ENCODE measurements around the gene SCFD2.
"Not testable (repeated sequence)": the region's sequence is repeated elsewhere in the genome, so short reads cannot be mapped to it uniquely, and the experiment has no call there.

Gene SCFD2

DNA sequence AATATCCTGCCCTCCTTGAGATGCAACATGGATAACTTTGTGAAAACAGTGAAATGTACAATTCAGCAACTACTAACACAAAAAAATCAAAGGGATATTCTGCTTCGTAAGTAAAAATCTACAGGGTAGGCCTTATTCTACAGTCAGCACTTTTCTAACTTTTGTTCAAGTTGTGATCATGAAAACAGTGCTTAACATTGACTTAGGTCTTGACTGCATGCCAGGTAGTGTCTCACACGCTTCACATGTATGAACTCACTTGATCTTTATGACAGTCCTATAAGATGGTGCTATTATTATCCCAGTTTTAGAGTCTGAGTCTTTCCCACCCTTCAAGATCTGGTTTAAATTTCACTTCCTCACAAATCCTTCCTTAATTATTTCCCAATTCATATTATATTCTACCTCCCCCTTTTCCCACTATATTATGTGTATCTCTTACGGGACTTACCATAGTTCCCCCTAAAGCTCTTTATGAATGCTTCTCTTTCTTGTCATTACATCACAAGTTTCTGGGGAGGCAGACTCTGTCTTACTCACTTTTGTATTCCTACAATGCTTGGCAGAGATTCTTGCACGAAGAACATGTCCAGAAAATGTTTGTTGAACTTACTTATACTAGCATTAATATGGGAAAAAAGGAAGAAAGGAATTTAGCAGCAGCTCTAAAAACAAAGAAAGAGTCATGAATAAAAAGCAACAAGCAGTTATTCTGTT lies 179.8 kb downstream of the SCFD2 start:
- no peak for DNase-seq

DNA sequence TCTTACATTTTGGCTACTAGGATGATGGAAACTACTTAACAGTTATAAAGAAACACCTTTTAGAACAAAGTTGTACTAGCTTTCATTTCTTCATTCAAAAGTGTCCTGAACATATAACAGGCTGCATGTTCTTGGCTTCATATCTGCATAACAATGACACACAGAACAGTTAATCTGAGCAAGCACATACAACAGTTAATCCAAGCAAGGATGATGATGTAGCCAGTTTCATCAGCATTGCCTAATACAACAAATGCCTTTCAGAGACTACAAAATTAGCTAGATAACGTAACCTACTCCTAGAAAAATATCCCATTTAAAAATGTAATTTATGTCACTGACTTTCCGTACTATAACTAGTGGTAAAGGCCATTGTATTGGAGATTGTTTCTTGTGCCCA lies 182.1 kb downstream of the SCFD2 start:
- DNase-seq = no peak

DNA sequence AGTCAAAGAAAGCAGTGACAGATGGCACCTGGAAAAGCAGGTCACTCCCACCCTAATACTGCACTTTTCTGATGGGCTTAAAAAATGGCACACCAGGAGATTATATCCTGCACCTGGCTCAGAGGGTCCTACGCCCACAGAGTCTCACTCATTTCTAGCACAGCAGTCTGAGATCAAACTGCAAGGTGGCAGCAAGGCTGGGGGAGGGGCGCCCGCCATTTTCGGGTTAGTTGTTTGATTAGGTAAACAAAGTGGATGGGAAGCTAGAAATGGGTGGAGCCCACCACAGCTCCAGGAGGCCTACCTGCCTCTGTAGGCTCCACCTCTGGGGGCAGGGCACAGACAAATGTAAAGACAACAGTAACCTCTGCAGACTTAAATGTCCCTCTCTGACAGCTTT lies 188.1 kb downstream of the SCFD2 start:
- DNase-seq = not testable (repeated sequence)

DNA sequence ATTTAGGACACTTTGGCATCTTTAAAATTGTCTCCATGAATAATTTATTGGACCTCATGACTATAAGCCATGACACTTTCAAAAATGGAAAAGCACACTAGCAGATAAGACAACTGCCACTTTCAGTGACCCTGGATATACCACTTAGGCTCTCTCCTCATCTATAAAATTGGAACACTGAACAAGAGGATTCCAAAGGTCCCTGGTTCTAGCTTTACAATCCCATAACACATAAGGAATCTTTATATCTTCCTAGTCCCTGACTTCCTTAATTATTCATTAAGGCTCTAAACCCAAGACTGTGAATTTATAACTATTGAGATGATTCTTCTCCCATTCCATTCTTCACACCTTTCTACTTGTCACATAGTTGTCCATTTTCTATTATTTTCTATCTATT lies 190.2 kb downstream of the SCFD2 start:
- no peak for DNase-seq

DNA sequence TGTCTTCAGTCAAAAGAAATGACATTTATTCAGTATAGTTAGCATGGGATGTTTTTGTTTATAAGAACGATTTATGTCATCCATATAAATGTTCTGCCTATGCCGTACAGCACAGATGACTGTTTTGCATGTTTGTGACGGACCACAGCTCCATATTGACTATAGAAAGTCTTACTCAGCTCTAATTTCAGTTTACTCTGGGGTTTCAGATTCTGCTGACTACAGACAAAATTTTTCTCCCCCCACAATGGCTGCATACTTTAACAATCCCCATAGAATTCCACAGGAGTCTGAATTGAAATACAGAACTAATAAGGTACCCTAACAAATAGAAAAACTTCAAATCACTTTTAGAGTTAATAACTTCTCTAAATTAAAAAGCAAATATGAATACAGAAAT lies 191.0 kb downstream of the SCFD2 start:
- DNase-seq = no peak

DNA sequence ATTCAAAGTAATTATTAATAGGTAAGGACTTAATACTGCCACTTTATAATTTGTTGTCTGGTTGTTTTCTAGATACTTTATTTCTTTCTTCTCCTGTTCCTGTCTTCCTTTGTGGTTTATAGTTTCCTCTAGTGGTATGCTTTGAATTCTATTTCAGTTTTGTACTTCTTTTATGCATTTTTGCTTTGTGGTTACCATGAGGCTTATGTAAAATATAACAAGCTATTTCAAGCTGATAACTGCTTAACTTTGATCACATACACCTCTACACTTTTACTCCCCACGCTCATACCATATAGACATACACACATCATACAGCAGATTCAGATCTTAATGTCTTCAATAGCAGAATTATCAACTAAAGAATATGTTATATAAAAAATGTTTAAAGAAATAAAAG lies 192.3 kb downstream of the SCFD2 start:
- no peak for DNase-seq

DNA sequence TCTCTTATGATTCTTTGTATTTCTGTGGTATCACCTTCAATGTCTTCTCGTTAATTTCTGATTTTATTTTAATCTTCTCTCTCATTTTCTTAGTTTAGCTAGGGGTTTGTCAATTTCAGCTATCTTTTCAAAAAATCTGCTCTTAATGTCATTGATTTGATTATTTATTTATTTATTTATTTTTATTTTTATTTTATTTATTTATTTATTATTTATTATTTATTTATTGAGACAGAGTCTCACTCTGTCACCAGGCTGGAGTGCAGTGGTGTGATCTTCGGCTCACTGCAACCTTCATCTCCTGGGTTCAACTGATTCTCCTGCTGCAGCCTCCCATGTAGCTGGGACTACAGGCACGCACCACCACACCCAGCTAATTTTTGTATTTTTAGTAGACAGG lies 194.1 kb downstream of the SCFD2 start:
- no peak for DNase-seq

DNA sequence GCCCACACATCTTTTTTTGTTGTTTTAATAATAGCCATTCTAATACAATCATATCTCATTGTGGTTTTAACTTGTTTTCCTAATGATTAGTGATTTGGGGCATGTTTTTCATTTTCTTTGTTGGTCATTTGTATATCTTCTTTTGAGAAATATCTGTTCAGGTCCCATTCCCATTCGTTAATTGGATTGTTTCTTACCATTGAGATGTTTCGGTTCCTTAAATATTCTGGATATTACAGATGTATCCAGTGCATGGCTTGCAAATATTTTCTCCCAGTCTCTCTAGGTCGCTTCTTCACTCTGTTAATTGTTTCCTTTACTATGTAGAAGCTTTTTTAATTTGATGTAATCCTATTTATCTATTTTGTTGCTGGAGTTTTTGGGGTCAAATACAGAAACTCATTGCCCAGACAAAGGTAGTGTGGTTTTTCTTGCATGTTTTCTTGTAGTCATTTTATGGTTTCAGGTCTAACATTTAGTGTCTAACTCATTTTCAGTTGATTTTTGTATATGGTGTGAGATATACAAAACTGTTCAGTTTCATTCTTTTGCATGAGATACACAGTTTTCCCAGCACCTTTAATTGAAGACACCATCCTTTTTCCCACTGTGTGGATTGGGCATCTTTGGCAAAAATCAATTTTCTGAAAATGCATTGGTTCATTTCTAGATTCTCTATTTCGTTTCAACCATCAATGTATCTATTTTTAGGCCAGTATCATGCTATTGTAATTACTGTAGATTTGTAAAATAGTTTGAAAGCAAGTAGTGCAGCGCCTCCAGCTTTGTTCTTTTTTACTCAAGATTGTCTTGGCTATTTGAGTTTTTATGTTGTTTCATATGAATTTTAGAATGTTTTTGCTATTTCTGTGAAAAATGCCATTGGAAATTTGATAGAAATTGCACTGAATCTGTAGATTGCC lies 195.9 kb downstream of the SCFD2 start:
- no peak for DNase-seq

DNA sequence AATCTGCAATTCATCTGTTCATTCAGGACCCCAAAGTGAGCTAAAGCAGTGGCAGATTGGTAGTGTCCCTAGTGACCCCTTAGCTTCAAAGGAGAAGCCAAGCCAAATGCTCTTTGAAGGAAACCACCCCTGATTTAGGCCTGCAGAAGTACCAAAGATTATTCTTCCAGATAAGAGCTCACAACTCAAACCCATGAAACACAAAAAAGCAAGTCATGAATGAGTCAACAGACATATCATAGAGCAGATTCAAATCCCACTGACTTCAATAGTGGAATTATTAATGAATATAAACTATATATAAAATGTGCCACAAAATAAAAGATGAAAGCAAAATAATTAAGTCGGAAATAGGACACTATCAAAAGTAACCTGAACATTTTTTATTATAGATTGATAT lies 197.6 kb downstream of the SCFD2 start:
- DNase-seq = no peak

DNA sequence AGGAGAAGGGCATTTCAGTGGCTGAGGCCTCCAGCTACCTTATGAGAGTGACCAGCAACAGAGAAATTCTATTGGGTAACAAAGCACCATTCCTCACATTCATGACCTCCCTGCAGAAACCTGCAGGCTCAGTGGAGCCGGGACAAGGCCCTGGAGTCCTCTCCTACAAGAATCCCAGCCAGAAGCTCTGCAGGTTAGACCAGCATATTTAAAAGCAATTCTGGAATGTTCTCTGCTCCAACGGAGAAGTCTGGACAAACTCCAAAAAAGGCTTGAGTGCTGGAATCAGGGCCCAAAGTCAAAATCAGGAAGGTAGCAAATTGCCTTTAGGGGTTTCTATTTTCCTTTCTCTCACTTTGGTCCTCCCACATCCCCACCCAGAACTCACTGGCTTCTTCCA lies 202.9 kb downstream of the SCFD2 start:
- DNase-seq = no peak

DNA sequence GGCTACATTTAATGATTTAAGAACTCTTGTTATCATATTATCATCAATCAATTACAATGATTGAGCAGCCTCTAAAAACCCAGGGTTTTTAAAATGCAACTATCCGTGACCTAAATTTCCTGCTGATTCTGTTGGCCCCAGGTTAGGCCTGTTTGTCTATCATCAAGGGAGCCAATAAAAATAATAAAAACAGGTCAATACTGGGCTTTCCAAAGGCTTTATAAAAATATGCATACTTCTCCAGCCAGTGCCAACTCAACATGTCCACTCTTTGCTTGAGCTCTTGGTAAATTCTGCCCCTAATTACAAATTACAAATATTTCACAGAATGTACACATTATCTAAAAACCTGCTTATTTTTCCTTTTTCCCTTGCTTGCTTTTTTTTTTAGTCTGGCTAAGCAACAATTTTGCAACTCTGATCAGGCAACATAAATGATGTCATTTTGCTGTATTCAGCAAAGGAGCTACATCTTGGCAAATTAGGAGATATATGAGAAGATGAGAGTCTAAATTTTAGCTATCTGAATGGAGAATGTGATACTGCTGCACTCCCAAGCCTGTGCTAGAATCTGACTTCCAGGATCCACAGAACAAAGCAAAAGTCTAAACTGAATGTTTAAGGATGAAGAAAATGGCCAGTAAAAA lies 204.0 kb downstream of the SCFD2 start:
- no peak for DNase-seq

DNA sequence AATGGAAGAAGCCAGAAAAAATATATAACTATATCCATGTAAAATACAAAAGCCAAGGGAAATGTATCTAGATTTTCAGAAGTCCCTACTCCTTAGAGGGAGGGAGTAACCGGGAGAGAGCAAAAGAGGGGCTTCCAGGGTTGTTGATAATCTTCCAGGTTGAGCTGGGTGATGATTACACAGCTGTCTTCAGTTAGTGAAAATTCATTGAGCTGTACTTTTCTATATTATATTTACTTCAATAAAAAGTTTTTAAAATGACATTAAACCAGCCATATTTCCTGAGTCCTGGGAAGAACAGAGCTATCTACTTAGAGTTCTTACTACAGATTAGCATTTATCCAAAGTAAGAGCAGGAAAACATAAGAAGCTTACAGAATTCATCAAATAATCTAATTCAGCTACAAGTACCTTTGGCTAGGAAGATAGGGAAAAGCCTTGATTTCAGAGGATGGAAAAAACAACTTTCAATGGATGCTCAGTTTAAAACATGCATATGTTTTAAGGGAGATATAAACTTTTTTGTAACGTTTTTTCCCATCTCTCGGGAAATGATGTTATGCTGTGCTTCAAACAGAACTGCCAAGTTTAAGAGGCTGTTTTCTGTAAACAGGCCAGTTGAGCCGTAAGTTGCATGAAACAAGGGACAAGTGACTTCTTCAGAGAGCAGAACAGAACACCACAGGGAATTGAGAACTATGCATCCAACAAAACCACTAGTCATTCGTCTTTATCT lies 204.6 kb downstream of the SCFD2 start:
- DNase-seq = no peak

DNA sequence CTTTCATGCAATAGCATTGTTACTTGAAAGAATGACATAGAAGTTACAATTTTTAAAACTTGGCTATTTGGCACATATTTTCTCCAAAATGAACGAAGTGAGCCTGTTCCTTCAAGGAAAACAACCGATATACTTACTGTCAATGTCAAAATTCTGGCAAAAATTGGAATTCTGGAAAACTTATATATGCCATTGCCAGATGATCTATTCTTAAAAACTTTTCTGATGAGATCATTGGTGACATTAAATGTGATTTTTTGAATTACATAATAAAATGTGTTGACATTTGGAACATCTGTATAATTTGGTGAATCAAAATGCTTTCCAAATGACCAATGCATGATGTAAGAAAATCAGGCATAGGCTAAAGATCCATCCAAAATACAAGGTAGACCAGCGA lies 209.0 kb downstream of the SCFD2 start:
- no peak for DNase-seq

DNA sequence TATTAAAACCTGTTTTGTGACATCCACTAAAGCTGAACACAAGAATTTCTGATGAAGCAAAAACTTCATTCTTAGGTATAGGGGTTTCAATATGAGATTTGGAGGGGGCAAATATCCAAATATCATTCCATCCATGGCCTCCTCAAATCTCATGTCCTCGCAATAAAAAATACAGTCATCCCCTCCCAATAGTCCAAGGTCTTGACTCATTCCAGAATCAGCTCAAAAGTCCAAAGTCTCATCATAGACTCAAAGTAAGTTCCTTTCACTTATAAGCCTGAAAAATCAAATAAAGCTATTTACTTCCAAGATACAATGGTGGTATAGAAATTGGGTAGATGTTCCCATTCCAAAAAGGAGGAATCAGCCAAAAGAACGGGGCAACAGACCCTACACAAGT lies 213.4 kb downstream of the SCFD2 start:
- no peak for DNase-seq

DNA sequence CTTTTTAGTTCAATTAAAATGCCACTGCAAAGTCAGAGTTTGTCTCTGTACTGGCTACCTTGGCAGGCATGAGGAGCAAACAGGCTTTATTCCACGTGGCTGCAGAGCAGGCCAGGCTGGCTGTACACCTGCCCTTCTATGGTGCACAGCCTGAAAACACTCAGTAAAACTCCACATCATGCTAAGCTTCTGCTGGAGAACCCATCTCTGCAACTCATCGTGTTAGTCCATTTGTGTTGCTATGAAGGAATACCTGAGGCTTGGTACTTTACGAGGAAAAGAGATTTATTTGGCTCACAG lies 214.4 kb downstream of the SCFD2 start:
- no peak for DNase-seq

DNA sequence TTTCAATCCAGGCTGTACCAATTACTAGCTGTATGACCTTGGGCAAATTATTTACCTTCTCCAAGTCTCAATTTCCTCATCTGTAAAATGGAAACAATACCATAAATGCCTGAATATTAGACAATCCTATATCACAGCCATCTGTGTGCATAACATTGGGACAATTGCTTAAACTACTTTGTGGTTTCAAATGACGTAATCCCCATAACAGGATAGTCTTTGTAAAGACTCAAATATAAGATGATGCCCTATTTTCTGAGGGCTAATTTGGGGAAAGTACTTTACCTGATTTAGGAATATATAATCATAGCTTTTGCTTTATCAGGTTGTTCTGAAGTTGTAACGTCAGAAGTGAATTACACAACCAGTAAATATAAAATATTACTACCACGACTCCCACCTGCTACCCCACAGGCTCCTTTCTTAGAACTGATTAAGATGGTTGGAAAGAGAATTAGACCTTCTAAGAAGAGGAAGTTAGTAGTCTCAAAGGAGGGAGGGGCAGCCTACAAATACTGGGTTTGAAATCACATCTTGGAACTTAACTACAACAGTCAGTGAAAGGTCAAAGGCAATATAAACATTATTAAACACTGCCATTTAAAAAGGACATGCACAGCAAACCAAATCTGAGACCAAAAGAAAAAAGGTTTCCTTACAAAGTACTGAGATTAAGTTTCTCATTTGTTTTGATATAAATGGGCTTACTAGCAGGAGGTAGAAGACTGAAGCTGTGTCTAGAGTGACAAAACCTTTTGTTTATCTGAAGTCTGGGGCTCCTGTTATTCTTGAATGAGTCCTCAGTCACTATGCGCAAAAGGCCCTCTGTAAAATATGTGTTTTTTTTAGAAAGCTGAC lies 215.0 kb downstream of the SCFD2 start:
- DNase-seq = no peak

DNA sequence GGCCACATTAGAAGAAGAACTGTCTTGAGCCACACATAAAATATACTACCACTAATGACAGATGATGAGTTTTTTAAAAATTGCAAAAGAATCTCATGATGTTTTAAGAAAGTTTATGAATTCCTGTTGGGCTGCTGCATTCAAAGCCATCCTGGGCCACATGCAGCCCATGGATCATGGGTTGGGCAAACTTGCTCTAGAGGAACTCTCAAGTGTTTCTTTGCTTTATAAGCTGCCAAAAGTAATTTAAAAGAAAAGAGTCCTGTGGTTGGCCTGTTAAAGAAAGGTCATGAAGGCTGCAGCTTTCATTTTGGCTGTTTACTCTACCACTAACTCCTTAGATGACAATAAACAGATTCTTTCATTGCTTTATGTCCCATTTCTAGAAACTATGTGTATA lies 218.2 kb downstream of the SCFD2 start:
- DNase-seq = no peak

DNA sequence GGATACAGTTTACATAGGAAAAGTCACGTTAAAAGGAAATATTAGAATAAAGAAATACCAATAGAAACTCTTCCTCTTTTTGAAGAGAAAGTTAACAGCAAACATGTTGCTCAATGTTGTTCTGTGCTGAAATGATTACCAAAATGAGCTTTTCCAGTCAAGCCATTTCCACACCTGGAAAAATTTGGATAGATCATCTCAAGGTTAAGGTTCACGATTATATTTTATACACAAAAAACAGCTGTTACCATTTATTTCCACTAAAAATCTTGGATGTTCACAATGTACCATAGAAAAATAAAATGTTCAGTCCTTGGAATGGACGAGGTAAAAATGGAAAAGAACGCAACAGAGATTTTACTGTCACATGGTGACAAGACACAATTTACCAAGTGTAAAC lies 218.7 kb downstream of the SCFD2 start:
- no peak for DNase-seq

DNA sequence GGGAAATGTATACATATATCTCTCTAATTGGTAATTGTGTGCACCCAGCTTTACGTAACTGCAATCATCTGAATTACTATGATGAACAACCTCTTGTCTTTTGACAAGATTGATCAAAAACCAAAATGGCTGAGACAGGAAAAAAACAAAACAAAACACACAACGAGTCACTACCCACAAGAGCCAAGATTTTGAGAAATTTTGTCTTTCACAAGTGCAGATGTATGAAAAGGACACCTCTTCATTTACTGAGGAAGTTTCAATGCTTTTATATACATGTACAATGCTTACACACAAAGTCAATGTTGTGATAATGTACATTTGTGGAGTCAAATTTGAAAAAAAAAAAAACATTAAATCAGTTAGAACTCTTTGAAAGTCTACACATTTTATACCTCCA lies 224.6 kb downstream of the SCFD2 start:
- no peak for DNase-seq

DNA sequence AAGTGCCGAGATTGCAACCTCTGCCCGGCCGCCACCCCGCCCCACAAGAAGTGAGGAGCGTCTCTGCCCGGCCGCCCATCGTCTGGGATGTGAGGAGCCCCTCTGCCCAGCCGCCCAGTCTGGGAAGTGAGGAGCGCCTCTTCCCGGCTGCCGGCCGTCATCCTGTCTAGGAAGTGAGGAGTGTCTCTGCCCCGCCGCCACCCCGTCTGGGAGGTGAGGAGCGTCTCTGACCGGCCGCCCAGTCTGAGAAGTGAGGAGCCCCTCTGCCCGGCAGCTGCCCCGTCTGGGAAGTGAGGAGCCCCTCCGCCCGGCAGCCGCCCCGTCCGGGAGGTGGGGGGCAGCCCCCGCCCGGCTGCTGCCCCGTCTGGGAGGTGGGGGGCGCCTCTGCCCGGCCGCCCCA lies 226.6 kb downstream of the SCFD2 start:
- not testable (repeated sequence) for DNase-seq

DNA sequence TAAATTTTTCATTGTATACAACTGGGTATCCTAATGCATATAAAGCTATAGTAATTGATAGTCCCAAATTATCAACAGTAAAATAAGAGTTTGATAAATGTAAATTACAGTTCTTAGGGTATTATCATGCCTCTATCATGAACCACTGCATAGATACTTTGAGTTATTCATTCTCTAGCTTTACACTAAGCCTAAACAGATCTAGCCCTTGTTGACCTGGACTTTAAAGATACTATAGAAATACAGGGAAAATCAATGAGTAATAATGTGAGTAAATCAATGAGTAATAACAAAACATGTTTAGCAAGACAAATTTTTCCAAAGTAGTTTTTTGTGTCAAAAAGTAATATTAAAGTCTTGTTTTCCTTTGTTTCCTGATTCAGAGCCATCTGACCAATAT lies 228.4 kb downstream of the SCFD2 start:
- DNase-seq = no peak

DNA sequence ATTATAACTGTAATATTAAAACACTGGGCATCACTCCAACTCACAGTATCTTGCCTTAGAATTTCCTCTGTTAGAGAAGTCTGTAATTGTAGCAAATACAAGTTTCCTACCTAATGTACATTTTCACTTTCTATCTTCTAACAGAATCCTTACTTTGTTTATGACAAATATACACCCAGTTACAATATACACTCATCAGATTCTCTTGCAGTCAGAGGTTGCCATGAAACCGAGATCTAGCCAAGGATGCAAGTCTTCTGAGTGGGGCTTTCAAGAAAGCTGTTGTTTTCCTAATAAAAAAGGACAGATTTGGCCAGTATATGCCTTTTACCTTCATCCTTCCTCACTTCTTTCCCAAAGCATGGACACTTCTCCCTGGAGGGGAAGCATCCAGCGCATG lies 228.9 kb downstream of the SCFD2 start:
- no peak for DNase-seq

All from stimulated activated CD4-positive, alpha-beta T cell treated with anti-CD3 and anti-CD28 coated beads, Interleukin-2, amount 100 ng/mL, for 48 hours (primary cell).